ENCODE measurements around the gene CDC25A.

GRCh38 chr3:48130321-48130904, 57.8 kb downstream of the CDC25A start:
- no peak for TF ChIP-seq CTCF (IDR thresholded peaks at IDR 0.05)
- TF ChIP-seq EZH2 (IDR thresholded peaks at IDR 0.05): no peak

Measured in neural progenitor cell (in vitro differentiated cells).